Epithelial cell of esophagus (primary cell): ENCODE data around the gene NPHP3.

ENCODE experiments used
- DNase-seq: peaks from one replicate; pipeline ENCODE4 v3.0.0; 2010; ENCODE audit warnings: low read depth
- H3K4me3 ChIP-seq: 2 replicates; pipeline ENCODE4 v1.5.1; 2011; ENCODE audit warnings: mild to moderate bottlenecking, low read length, control low read depth
- CTCF ChIP-seq: IDR thresholded peaks from 2 replicates; pipeline ENCODE4 v1.5.1; 2011; ENCODE audit warnings: low read depth, mild to moderate bottlenecking, low read length, control low read depth, inconsistent platforms; ENCODE audit not compliant: insufficient read depth; ENCODE audit errors: missing control alignments

NPHP3 gene

GRCh38 chr3:132635052-132635451 is 87.2 kb downstream of the NPHP3 start:
- no peak overlapping the region for H3K4me3 ChIP-seq
- no peak for DNase-seq
- TF ChIP-seq CTCF = no peak
